PFSK-1 (cell line): ENCODE results near the gene ANKRD18A.

Source experiments
- REST ChIP-seq, 2 experiments: IDR thresholded peaks; 2 replicates each; pipeline versions ENCODE4 v1.6.1 to v1.8.0; 2011 to 2012; ENCODE audit warnings: low read depth in 2 of 2, low read length in 2 of 2, control low read depth in 1 of 2, inconsistent platforms in 1 of 2, mild to moderate bottlenecking in 1 of 2, moderate library complexity in 1 of 2; ENCODE audit not compliant: insufficient read depth in 1 of 2
- TAF1 ChIP-seq: IDR thresholded peaks from 2 replicates; pipeline ENCODE4 v1.6.1; 2012; ENCODE audit warnings: low read length, control low read depth, borderline replicate concordance; ENCODE audit not compliant: insufficient read depth

GRCh38 chr9:38652044-38652443 is 31.6 kb upstream of the ANKRD18A start:
- TF ChIP-seq REST (IDR thresholded peaks at IDR 0.05; ENCODE audit: insufficient read depth in 1 of 2, low read depth in 2 of 2, low read length in 2 of 2), result no peak
- no peak for TF ChIP-seq TAF1
